Skeletal muscle tissue (tissue), 4 donors: ENCODE data around the gene CHKB. TPM values are rescaled to one million over a fixed set of nuclear protein-coding genes. Genes with fewer than 3 reads are reported as not detected.

ENCODE experiments used
- H3K27ac ChIP-seq: one replicate; pipeline ENCODE4 v1.7.0; 2013; ENCODE audit warnings: mild to moderate bottlenecking, low read depth, low read length, inconsistent platforms
- H3K27me3 ChIP-seq, 3 donors: one replicate each; pipeline ENCODE4 v1.7.0; 2013; ENCODE audit warnings: low read length in 3 of 3; ENCODE audit not compliant: control insufficient read depth in 3 of 3, insufficient read depth in 3 of 3
- H3K36me3 ChIP-seq, 3 donors: one replicate each; pipeline ENCODE4 v1.7.0; 2013; ENCODE audit warnings: low read length in 3 of 3; ENCODE audit not compliant: control insufficient read depth in 3 of 3, insufficient read depth in 3 of 3
- H3K4me1 ChIP-seq, 3 donors: one replicate each; pipeline ENCODE4 v1.7.0; 2013; ENCODE audit warnings: low read length in 3 of 3, mild to moderate bottlenecking in 3 of 3; ENCODE audit not compliant: control insufficient read depth in 3 of 3, insufficient read depth in 3 of 3
- H3K4me3 ChIP-seq, 3 donors: one replicate each; pipeline ENCODE4 v1.7.0; 2013; ENCODE audit warnings: low read length in 3 of 3
- H3K9ac ChIP-seq, 3 donors: one replicate each; pipeline ENCODE4 v1.7.0; 2013; ENCODE audit warnings: low read length in 3 of 3, mild to moderate bottlenecking in 3 of 3, moderate library complexity in 2 of 3, low read depth in 1 of 3
- H3K9me3 ChIP-seq, 3 donors: one replicate each; pipeline ENCODE4 v1.7.0; 2013; ENCODE audit warnings: low read length in 3 of 3; ENCODE audit not compliant: control insufficient read depth in 3 of 3
- total RNA-seq: library from RNA; depleted of rRNA; stranded (reverse); fragments of >200 nt; gene quantifications from one replicate; pipeline ENCODE4 v1.2.3, GENCODE V29; 2014
- donor health status: Osteomylitis.

CHKB gene
- total RNA-seq, 1 donor from 2014 or later: 17.7 TPM

DNA sequence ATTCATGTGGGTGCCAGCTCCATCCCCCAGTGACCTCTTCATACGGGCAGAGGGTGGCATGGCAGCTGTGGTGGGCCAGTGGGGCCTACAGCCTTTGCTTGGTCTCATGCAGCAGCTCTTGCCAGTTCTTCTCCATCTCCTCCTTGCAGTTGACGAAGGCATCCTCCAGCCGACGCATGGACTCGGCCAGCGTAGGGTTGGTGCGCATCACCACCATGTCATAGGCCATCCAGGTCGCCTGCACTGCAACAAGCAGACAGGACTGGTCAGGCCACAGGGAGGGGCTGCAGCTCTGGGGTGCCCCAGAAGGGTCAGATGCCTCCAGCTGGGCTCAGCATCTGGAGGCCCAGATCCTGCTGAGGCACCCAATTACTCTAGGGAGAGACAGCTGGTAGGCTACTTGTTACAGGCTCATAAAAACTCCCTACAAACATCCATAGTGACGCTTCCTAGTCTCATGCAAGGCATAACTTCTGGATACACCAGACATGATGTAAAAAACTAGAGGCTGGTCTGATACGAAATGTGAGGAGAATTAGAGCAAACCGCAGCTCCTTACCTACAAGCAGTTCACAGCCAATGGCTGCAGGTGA, 31.4 kb downstream of the CHKB start:
- Histone ChIP-seq H3K27ac (no peak overlapping the region), H3K4me1 (peaks cover 0 to 4% (median 0%) of the 10 kb centered on the region in 3 donors), H3K4me3 (no peak overlapping the region), H3K27me3 (peaks cover 26 to 50% (median 46%) of the 10 kb centered on the region in 3 donors), H3K36me3 (no peaks in the 10 kb centered on the region), H3K9me3 (no peaks in the 10 kb centered on the region), H3K9ac (no peak overlapping the region)

DNA sequence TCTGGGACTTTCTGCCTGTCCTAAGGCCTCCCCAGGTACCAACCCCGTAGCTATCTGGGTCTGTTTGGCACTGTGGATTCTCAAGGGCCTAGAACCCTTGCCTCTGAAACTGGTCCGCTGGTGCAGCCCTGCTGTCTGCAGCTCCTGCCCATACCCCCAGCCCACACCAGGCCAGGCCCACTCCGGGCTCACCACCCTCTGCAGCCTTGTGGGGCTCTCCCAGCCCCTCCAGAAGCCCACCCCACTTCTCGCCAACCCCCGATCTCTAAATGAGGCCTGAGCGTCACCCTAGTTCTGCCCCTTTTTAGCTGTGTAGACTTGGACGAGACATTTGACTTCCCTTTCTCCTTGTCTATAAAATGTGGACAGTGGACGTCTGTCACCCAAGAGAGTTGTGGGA, 32.3 kb downstream of the CHKB start:
- no peak overlapping the region for H3K27ac ChIP-seq
- no peaks in the 10 kb centered on the region for H3K36me3 ChIP-seq
- peaks cover 35 to 59% (median 55%) of the 10 kb centered on the region in 3 donors for H3K27me3 ChIP-seq
- no peak overlapping the region for H3K4me3 ChIP-seq
- H3K9ac ChIP-seq: no peak overlapping the region
- H3K9me3 ChIP-seq: no peaks in the 10 kb centered on the region
- peaks cover 0 to 4% (median 0%) of the 10 kb centered on the region in 3 donors for H3K4me1 ChIP-seq

DNA sequence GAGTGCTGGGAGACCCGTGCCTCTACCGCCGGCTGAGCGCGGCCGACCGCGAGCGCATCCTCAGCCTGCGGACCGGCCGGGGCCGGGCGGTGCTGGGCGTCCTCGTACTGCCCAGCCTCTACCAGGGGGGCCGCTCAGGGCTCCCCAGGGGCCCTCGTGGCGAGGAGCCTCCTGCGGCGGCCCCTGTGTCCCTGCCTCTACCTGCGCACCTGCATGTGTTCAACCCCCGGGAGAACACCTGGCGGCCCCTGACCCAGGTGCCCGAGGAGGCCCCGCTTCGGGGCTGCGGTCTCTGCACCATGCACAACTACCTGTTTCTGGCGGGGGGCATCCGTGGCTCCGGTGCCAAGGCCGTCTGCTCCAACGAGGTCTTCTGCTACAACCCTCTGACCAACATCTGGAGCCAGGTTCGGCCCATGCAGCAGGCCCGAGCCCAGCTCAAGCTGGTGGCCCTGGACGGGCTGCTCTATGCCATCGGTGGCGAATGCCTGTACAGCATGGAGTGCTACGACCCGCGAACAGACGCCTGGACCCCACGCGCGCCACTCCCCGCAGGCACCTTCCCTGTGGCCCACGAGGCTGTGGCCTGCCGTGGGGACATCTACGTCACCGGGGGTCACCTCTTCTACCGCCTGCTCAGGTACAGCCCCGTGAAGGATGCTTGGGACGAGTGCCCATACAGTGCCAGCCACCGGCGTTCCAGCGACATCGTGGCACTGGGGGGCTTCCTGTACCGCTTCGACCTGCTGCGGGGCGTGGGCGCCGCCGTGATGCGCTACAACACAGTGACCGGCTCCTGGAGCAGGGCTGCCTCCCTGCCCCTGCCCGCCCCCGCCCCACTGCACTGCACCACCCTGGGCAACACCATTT, 33.5 kb downstream of the CHKB start:
- Histone ChIP-seq H3K4me3 (no peak overlapping the region), H3K36me3 (no peaks in the 10 kb centered on the region), H3K4me1 (peaks cover 3 to 13% (median 5%) of the 10 kb centered on the region in 3 donors), H3K27me3 (peaks cover 47 to 71% (median 61%) of the 10 kb centered on the region in 3 donors), H3K9ac (no peak overlapping the region), H3K27ac (no peak overlapping the region), H3K9me3 (no peaks in the 10 kb centered on the region)

DNA sequence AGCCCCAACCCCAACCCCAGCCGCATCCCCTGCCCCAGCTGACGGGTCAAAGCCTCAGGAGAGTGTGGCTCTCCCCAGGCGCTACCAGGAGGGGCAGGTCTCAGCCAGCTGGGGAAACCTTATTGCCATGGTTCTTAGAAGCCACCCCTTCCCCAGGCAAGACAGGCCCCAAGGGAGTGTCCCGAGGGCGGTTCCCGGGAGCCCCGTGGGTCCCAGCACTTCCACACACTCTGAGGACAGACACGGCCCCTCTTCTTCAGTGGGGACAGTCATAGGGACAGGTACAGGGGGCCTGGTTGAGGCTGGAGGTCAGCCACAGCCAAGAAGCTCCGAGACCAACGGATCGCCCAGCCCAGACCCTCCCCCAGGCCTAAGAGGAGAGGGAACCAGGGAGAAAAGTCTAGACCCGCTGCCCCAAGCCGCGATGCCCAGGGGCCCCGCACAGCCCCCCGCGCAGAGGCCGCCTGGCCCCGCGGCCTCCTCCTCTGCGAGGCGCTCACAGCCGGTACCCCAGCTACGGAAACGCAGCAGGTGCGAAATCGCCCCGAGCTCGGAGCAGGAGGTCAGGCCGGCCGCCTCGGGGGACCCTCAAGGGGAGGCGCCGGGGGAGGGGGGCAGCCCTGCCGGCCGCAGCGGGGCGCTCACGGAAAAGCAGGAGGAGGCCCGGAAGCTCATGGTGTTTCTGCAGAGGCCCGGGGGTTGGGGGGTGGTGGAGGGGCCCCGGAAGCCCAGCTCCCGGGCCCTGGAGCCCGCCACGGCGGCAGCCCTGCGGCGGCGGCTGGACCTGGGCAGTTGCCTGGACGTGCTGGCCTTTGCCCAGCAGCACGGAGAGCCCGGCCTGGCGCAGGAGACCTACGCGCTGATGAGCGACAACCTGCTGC, 34.4 kb downstream of the CHKB start:
- Histone ChIP-seq H3K4me3 (no peak overlapping the region), H3K4me1 (peaks cover 5 to 16% (median 5%) of the 10 kb centered on the region in 3 donors), H3K27me3 (peaks cover 50 to 75% (median 62%) of the 10 kb centered on the region in 3 donors), H3K9me3 (no peaks in the 10 kb centered on the region), H3K27ac (no peak overlapping the region), H3K9ac (no peak overlapping the region), H3K36me3 (no peaks in the 10 kb centered on the region)

DNA sequence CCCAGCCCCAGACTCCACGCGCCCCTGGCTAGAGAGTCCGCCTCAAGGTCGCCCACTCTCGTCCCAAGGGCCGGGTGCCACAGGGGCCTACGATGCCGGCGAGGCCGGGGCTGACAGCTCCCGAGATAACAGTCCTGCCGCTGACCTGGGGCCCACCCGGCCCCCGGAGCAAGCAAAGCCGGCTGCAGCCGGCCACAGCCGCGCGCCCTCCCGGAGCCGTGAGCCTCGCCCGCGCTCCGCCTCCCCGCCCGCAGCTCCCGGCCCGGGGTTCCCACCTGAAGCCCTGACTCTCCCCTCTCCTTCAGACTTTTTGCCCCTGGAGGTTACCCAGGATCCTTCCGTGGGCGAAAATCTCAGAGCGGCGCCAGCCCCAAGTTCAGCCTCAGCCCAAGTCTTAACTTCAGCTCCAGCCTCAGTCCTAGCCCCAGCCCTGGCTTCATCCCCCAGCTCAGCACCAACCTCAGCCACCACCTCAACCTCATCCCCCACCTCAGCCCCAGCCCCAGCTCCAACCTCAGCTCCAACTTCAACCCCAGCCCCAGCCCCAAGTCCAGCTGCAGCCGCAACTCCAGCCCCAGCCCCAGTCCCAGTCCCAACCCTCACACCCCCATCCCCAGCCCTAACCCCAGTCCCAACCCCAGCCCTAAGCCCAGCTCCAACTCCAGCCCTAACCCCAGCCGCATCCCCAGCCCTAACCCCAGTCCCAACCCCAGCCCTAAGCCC, 35.2 kb downstream of the CHKB start:
- Histone ChIP-seq H3K4me3 (no peak overlapping the region), H3K9me3 (no peaks in the 10 kb centered on the region), H3K4me1 (peaks cover 5 to 16% (median 5%) of the 10 kb centered on the region in 3 donors), H3K9ac (no peak overlapping the region), H3K27ac (no peak overlapping the region), H3K27me3 (peaks cover 53 to 75% (median 62%) of the 10 kb centered on the region in 3 donors), H3K36me3 (no peaks in the 10 kb centered on the region)

DNA sequence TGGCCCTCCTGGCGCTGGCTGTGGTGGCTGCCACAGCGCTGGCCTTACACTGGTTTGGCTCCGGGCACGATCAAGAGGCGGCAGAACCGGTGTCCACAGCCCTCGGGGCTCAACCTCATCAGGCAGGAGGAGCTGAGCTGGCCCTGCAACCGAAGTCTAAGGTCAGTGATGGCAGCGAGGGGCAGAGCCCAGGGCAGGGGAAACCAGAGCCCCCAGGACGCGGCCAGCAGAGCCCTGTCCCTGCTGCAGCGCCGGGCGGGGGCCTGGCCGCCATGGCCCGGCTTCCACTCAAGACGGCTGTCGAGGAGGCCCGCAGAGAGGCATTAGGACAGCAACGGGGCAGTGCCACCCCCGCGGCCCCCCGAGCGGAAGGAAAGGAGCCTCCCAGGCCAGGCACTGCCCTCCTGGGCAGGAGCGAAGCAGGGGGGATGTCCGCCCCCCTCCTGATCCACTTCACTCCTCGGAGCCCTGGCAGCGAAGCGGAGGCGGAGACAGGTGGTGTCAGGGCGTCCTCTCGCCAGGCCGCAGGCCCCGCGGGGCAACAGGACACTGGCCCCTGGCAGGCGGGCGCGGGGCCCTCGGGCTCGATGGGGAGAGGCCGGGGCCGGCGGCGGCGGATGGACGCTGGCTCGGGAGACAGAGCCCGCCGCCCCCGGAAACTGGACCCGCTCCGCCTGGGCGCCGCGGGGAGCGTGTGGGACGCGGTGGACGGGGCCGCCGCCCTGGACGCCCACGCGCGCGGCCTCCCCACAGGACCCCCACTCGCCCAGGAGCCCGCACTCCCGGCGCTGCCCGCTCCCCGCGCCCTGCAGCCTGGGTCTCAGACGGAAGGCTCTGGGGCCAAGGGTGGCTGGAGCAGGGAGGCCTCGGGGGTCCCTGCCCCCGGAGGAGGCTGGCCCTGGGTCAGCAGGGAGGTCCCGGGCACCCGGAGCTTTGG, 36.1 kb downstream of the CHKB start:
- Histone ChIP-seq H3K27ac (no peak overlapping the region), H3K9me3 (no peaks in the 10 kb centered on the region), H3K27me3 (peaks cover 54 to 69% (median 59%) of the 10 kb centered on the region in 3 donors), H3K4me1 (peaks cover 5 to 16% (median 5%) of the 10 kb centered on the region in 3 donors), H3K9ac (no peak overlapping the region), H3K36me3 (no peaks in the 10 kb centered on the region), H3K4me3 (no peak overlapping the region)

DNA sequence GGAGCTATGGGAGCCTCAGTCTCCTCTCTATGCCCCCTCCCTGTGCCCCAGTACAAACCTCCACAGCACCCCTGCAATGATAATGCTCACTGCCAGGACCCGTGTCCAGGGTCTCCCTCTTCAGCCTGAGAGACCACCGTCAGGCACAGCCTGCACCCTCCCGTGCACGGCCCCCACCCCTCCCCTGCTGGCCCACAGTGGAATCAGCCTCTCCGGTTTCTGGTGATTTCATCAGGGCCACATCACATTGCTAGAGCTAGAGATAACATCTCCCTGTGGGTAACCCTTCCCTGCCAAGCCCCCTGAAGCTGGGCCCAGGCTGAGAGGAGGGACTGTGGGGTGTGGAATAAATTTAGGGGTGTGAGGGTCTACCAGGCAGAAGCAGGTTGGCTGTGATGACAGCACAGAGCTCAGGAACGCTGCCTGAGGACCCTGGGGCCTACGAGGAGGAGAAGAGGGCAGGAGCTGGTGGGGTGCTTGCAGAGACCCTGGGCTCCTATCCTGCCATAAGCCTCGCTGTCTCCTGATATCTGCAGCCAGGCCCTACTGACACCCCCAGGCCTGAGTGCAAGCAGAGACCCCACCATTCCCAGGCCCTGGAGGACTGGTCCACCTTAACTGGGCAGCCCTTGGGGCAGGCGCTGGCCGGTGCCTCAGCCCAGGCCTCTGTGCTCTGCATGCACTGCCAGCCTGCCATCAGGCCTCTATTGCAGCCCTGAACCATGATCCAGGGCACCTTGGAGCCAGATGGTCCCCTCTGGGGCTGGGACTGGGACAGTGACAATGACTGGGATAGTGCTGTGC, 36.9 kb downstream of the CHKB start, which contains the start of gene KLHDC7B:
TSS of gene KLHDC7B (plus strand) at position 378 of the 804 bp plus-strand sequence. CDS start at position 723, 345 bp downstream.
- Histone ChIP-seq H3K9me3 (no peaks in the 10 kb centered on the region), H3K4me3 (no peak within 1 kb of the TSS), H3K27me3 (peaks cover 53 to 61% (median 54%) of the 10 kb centered on the region in 3 donors), H3K27ac (no peak within 1 kb of the TSS), H3K36me3 (no peaks in the 10 kb centered on the region), H3K4me1 (peaks cover 5 to 16% (median 5%) of the 10 kb centered on the region in 3 donors), H3K9ac (no peak within 1 kb of the TSS)

DNA sequence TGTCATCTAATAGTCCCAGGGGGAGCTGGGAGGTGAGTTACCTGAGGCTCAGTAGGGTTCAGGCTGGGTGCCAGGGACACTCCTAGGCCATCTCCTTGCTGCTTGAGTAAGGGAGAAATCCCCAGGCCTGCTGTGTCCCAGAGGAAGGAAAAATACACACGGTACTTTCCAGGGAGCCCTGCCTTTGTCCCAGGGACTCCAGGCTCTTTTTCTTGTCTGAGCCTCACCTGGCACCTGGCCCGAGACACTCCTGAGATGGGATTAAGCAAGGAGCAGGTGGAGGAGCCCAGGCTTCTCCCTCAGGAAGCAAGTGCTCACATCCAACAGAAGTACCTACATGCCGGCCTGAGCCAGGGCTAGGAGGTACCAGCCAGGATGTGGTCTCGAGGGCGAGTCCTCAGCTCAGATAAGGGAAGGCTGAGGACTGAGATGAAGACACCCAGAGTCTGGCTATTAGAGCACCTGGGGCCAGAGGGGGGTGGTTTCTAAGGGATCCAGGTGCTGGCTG, 37.8 kb downstream of the CHKB start:
- H3K9ac ChIP-seq: peak overlapping the region in 1 of 3 donors; percentile 54
- H3K27ac ChIP-seq: no peak overlapping the region
- no peaks in the 10 kb centered on the region for H3K9me3 ChIP-seq
- H3K27me3 ChIP-seq: peaks cover 47 to 53% (median 49%) of the 10 kb centered on the region in 3 donors
- no peaks in the 10 kb centered on the region for H3K36me3 ChIP-seq
- H3K4me1 ChIP-seq: peaks cover 5 to 16% (median 5%) of the 10 kb centered on the region in 3 donors
- H3K4me3 ChIP-seq: no peak overlapping the region
